ENCODE measurements around the gene MORN4. TPM values are rescaled to one million over a fixed set of nuclear protein-coding genes. Genes with fewer than 3 reads are reported as not detected.
"Not testable (repeated sequence)": the region's sequence is repeated elsewhere in the genome, so short reads cannot be mapped to it uniquely, and the experiment has no call there.

The MORN4 gene
- total RNA-seq, 1 experiment from 2014 or later, result 2.9 TPM

DNA sequence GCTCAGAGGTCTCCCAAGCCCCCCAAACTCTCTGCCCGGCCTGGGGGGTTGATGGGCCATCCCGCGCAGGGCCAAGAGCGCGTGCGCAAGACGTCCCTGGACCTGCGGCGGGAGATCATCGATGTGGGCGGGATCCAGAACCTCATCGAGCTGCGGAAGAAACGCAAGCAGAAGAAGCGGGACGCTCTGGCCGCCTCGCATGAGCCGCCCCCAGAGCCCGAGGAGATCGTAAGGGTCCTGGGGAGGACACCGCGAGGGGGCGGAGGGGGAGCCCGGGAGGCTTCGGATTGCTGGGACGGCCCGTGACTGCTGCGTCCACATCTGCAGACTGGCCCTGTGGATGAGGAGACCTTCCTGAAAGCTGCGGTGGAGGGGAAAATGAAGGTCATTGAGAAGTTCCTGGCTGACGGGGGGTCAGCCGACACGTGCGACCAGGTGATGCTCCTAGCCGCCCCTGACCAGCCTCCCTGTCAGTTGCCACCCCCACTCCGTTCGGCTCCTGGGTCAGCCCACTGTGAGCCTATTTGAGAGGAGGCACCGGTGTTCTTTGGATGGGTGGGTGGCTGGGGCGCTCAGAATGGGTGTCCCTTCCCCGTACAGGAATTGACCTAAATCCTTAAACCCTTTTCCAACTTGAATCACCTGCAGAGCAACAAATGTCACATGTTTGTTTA, 55.0 kb downstream of the MORN4 start:
- Histone ChIP-seq H3K27ac (no peak overlapping the region), H3K9me3 (replicated peaks) (no peaks in the 10 kb centered on the region), H3K27me3 (no peaks in the 10 kb centered on the region), H3K4me3 (no peak overlapping the region), H3K4me1 (peaks cover 9% of the 10 kb centered on the region), H3K36me3 (no peaks in the 10 kb centered on the region)
- no peak for DNase-seq

DNA sequence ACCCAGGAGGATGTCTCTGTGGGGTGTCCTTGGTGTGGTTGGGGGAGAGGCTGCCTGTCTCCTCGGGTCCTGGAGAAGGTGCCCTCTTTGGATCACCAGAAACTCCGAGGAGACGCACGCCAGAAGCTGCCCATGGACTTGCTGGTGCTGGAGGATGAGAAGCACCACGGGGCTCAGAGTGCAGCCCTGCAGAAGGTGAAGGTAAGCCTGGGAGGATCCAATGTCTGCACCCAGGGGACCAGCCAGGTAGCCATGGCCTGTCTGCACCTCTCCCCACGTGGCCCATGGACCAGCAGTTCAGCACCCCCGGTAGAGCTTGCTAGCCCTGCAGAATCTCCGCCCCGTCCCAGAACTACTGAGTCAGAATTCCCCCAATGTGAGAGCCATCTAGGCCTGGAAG, 55.6 kb downstream of the MORN4 start:
- H3K4me1 ChIP-seq, result peaks cover 12% of the 10 kb centered on the region
- H3K27me3 ChIP-seq, result no peaks in the 10 kb centered on the region
- H3K4me3 ChIP-seq, result no peak overlapping the region
- H3K27ac ChIP-seq, result no peak overlapping the region
- H3K36me3 ChIP-seq, result no peaks in the 10 kb centered on the region
- no peak for DNase-seq
- H3K9me3 ChIP-seq (replicated peaks), result no peaks in the 10 kb centered on the region

DNA sequence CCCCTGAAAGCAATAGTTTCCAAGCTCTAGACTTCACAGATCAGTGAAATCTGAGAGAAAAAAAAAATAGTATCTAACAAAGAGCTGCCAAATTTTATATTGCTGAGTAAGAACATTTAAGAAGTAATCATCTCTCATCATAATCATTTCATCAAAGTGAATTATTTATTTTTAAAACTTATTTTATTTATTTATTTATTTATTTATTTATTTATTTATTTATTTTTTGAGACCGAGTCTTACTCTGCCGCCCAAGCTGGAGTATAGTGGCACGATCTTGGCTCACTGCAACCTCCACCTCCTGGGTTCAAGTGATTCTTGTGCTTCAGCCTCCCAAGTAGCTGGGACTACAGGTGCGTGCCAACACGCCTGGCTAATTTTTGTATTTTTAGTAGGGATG, 56.8 kb downstream of the MORN4 start:
- not testable (repeated sequence) for H3K4me3 ChIP-seq; H3K27ac ChIP-seq; H3K9me3 ChIP-seq (replicated peaks); H3K36me3 ChIP-seq; H3K27me3 ChIP-seq; DNase-seq
- H3K4me1 ChIP-seq, result peaks cover 24% of the 10 kb centered on the region

DNA sequence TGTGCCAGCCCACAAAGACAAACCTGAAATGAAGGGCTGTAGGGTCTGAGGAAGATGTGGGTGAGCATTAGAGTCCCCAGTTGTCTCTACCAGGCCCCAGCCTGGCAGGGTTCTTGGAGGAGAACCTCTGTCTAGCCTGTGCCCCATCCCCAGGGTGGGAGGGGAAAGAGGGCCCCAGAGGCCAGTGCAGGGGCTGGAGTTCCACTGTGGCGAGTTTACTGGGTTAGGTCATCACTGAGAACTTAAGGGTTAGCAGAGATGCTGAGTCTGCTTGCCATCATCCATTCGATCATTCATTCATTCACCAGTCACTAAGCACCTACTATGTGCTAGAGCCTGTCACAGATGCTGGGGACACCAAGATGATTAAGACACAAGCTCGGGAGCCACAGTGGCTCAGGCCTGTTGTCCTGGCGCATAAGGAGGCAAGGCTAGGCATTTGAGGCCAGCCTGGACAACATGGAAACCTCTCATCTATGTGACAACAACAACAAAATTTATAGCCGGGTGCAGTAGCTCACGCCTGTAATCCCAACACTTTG, 58.1 kb downstream of the MORN4 start:
- Histone ChIP-seq H3K4me3 (no peak overlapping the region), H3K9me3 (replicated peaks) (no peaks in the 10 kb centered on the region), H3K36me3 (no peaks in the 10 kb centered on the region), H3K27ac (no peak overlapping the region), H3K4me1 (peaks cover 35% of the 10 kb centered on the region), H3K27me3 (no peaks in the 10 kb centered on the region)
- no peak for DNase-seq

DNA sequence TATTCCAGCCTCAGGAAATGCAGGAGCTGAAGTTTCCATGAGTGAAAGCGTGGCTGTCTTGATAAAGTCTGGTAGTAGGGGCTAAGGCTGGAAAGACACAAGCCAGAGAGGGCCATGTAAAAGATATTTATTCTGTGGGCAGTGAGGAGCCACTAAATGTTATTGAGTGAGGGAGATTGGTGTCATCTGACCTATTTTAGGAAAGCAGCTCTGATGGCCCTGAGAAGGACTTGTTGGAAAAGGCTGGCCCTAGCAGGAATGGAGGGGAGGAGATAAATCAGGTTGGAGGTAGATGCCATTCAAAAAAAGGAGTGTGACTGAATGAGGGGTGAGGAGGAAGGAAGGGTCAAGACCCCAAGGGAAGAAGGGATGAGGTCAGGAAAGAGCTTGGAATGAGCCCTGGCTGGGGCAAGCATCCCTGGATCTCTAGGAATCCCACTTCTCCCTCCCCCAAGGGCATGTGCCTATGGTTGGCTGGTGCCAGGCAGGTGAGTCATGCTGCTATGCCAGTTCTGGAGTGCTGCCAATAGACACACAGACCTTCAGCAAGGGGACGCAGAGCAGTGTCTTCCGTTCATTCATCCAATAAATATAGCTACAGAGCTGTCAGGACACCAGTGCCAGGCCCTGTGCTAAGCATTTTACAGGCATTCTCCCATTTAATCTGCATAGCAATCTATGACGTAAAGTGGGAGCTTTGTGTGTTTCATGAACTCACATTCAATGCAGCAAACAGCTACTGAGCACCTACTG, 58.8 kb downstream of the MORN4 start:
- Histone ChIP-seq H3K27ac (no peak overlapping the region), H3K4me3 (no peak overlapping the region), H3K36me3 (no peaks in the 10 kb centered on the region), H3K9me3 (replicated peaks) (no peaks in the 10 kb centered on the region), H3K4me1 (peaks cover 40% of the 10 kb centered on the region), H3K27me3 (no peaks in the 10 kb centered on the region)
- DNase-seq, result peak; percentile 49 to 59

DNA sequence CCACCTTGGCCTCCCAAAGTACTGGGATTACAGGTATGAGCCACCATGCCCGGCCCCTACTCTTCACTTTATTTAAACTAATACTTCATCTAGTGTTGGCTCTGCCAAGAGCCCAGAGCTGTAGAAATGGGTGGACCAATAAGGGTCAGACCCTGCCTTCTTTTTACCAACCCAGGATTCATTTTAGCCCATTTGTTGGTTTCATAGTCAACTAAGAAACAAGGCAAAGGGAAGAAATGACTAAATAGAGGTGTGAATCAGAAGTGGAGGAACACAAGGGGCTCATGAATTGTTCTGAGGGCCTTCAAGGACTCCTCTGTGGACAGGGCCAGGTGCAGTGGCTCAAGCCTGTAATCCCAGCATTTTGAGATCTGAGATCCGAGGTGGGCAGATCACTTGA, 59.6 kb downstream of the MORN4 start:
- Histone ChIP-seq H3K4me3 (no peak overlapping the region), H3K4me1 (peaks cover 40% of the 10 kb centered on the region), H3K27ac (no peak overlapping the region), H3K36me3 (no peaks in the 10 kb centered on the region), H3K9me3 (replicated peaks) (no peaks in the 10 kb centered on the region), H3K27me3 (no peaks in the 10 kb centered on the region)
- DNase-seq, result no peak

DNA sequence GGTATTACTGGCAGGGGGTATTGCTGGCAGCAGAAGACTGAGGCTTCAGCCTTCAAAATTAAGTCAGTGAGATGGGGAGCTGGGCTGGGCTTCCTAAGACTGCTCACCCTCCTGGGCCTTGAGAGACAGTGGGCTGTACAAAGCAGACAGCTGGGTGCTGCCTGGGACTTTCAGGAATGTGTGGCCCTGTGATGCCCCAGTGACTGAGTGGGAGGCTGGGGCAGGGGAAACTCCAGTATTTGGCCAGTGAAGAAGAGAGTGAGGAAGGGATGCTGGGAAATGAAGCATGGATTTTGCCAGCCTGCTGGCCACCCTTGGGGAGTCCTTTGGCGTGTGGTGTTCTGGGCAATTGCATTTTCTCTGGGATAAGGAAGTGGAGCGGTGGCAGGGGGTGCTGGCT, 60.3 kb downstream of the MORN4 start:
- H3K36me3 ChIP-seq, result no peaks in the 10 kb centered on the region
- peaks cover 40% of the 10 kb centered on the region for H3K4me1 ChIP-seq
- H3K4me3 ChIP-seq, result no peak overlapping the region
- peak overlapping the region; percentile 55; the same call in 1 of the 2 replicates for H3K27ac ChIP-seq
- no peaks in the 10 kb centered on the region for H3K9me3 ChIP-seq (replicated peaks)
- no peaks in the 10 kb centered on the region for H3K27me3 ChIP-seq
- peak; percentile 33 to 35 for DNase-seq

DNA sequence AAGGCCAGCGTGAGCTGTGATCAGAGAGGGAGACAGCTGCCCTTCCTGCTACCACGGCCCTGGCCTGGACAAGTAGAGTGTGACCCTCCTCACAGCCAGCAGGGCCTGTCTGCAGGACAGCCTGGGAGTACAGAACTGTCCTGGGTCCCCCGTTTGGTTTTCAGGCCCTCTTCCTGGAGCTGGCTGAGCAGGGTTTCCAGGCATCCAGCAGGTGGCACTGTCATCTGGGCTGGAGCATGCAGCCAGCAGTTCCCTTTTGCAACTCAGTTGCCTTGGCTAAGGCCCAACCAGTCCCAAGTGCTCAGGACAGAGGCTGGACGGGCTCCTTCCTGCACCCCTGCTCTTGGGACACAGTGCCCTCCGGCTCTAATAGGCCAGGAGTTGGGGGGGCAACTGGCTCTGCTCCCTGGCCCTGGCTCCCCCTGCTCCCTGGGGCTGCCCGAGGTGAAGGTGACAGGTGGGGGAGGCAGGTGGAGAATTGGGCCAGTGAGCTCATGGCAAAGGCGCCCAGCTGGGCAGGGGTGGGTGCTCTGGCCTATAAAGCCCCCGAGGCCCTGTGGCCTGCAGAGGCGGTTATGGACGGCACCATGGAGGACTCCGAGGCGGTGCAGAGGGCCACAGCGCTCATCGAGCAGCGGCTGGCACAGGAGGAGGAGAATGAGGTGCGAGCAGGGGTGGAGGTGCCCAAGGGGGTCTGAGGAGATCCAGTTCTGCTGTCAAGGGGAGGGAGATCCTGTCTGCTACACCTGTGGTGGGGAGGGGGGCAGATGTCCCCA, 60.9 kb downstream of the MORN4 start, which contains the start of gene ANKRD2:
ANKRD2 (plus strand) TSS at position 566 of the 776 bp plus-strand sequence; CDS start at position 576, 10 bp downstream.
- no peak within 1 kb of the TSS for H3K4me3 ChIP-seq

DNA sequence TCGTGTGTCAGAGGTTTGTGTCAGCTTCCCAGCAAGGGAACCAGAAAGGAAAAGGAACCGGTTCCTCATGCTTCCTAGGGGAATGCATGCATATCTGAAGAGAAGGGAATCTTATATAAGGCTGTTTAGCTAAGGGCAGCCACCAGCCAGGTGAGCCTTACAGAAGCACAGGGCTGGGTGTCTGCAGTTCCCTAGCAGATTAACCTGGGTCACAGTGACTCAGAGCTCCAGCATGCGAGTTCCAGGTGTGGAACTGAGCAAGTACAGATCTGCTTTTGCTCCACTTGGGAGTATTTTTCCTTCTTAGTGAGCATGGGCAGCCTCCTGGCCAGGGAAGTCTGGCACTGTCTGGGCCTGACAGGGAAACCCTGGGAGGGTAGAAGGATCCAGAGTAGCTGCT, 61.7 kb downstream of the MORN4 start:
- Histone ChIP-seq H3K27me3 (no peaks in the 10 kb centered on the region), H3K4me3 (no peak overlapping the region), H3K36me3 (no peaks in the 10 kb centered on the region), H3K4me1 (peaks cover 40% of the 10 kb centered on the region), H3K9me3 (replicated peaks) (no peaks in the 10 kb centered on the region), H3K27ac (peak overlapping the region; percentile 55)
- DNase-seq, result no peak

More for the DNA sequence above, 60.9 kb downstream of the MORN4 start, which contains the start of gene ANKRD2:
- H3K27ac ChIP-seq, result peak within 1 kb of the TSS; percentile 55
- H3K9me3 ChIP-seq (replicated peaks), result no peaks in the 10 kb centered on the region
- peak; percentile 82 to 88 for DNase-seq
- H3K4me1 ChIP-seq, result peaks cover 40% of the 10 kb centered on the region
- H3K27me3 ChIP-seq, result no peaks in the 10 kb centered on the region
- H3K36me3 ChIP-seq, result no peaks in the 10 kb centered on the region

DNA sequence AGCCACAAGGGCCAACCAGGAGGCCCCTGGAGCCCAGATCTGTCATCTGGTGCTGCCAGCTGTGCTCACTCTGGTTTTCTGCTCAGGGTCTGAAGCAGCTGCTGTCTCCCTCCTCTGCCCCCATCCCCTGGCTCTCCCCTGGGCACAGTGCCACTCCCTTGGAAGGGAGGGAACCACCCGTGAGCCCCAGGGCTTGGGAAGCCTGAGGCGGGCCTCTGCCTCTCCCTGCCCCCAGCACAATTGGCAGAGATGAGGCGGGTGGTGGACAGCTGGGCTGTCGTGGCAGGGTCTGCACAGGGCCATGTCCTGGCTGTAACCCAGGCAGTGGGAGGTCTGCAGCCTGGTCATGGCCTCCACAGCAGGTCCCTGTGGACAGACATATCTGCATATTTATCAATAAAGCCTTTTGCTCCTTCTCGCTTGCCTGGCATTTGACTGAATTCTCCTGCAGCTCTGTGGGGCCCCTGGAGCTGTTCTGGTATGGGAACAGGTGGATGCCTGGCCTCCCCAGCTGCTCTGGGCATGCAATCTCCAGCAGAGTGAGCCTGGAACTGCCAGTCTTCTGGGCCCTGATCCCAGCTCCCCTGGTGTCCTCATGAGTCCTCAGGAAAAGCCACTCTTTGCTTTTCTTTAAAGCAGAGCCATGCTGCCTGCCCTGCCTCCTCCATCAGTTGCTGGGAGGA, 62.4 kb downstream of the MORN4 start:
- DNase-seq, result peak; percentile 88
- no peaks in the 10 kb centered on the region for H3K9me3 ChIP-seq (replicated peaks)
- H3K27ac ChIP-seq, result peak overlapping the region; percentile 55
- H3K4me1 ChIP-seq, result peaks cover 40% of the 10 kb centered on the region
- no peak overlapping the region for H3K4me3 ChIP-seq
- H3K27me3 ChIP-seq, result no peaks in the 10 kb centered on the region
- no peaks in the 10 kb centered on the region for H3K36me3 ChIP-seq

DNA sequence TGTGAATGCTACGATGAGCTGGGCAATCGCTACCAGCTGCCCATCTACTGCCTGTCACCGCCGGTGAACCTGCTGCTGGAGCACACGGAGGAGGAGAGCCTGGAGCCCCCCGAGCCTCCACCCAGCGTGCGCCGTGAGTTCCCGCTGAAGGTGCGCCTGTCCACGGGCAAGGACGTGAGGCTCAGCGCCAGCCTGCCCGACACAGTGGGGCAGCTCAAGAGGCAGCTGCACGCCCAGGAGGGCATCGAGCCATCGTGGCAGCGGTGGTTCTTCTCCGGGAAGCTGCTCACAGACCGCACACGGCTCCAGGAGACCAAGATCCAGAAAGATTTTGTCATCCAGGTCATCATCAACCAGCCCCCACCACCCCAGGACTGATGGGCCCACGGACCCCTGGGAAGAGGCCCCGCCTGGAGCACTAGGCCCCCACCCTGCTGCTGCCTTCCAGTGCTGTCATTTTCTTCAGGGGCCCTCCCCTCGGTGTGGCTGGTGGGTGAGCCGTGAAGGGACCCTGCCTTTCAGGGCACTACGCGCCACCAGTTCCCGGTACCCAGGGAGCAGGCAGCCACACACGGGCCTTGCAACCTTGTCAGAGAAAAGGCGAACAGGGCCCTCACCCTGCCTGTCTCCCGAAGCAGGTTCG, 63.0 kb downstream of the MORN4 start:
- H3K36me3 ChIP-seq, result no peaks in the 10 kb centered on the region
- H3K9me3 ChIP-seq (replicated peaks), result no peaks in the 10 kb centered on the region
- H3K4me3 ChIP-seq, result no peak overlapping the region
- H3K27ac ChIP-seq, result peak overlapping the region; percentile 55
- DNase-seq, result no peak
- H3K4me1 ChIP-seq, result peaks cover 40% of the 10 kb centered on the region
- no peaks in the 10 kb centered on the region for H3K27me3 ChIP-seq

DNA sequence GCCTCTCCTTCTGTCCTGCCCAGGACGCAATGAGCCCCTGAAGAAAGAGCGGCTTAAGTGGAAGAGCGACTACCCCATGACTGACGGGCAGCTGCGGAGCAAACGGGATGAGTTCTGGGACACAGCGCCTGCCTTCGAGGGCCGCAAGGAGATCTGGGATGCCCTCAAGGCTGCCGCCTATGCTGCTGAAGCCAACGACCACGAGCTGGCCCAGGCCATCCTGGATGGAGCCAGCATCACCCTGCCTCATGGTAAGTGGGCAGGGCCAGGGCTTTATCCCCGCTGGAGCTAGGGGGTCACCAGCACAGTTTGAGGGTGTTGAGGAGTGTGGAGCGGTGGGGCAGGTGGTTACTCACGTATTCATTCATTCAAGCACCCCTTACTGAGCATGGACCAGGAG, 65.4 kb downstream of the MORN4 start:
- H3K27me3 ChIP-seq, result no peaks in the 10 kb centered on the region
- H3K4me3 ChIP-seq, result no peak overlapping the region
- H3K27ac ChIP-seq, result no peak overlapping the region
- no peak for DNase-seq
- H3K36me3 ChIP-seq, result no peaks in the 10 kb centered on the region
- peaks cover 30% of the 10 kb centered on the region for H3K4me1 ChIP-seq
- H3K9me3 ChIP-seq (replicated peaks), result no peaks in the 10 kb centered on the region; the same call in 1 of the 2 replicates

DNA sequence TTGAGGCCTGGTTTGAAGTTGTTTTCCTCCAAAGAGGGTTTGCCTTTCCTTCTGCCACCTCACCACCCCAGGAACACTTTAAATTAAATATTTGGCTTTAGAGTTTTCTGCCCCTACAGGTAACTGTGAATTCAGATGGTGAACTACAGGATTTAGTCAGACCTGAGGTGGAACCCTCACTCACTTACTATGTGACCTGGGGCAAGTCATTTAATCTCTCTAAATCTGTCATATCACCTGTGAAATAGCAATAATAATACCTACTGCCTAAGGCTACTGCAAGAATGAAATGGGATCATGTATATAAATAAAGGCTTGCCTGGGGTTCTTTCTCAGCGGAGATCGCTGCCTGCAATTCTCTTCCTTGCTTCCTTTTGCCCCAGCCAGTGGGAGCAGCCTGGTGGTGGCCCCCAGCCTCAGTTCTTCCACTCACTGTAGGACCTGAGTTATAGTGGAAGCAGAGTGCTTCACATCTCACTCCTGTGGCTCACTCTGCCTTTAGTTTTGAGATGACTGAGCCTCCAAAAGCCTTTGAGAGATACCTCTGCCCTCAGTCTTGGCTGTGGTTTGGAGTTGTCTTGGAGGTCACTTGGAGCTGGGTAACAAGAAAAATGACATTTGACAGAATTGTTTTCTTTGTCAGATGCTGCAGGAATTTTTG, 66.8 kb downstream of the MORN4 start:
- Histone ChIP-seq H3K27me3 (no peaks in the 10 kb centered on the region), H3K9me3 (replicated peaks) (peaks cover 5% of the 10 kb centered on the region; the same call in 1 of the 2 replicates), H3K4me3 (no peak overlapping the region), H3K4me1 (peaks cover 16% of the 10 kb centered on the region), H3K27ac (no peak overlapping the region), H3K36me3 (no peaks in the 10 kb centered on the region)
- no peak for DNase-seq
